DMS153 (cell line): Measurements from ENCODE around the gene RTBDN.
A peak's percentile ranks its signal among the peaks of the same experiment; 100 is the strongest.

Experiments used
- DNase-seq: peaks from one replicate; lab custom pipeline; 2025; lab: John Stamatoyannopoulos, UW

RTBDN gene

DNA sequence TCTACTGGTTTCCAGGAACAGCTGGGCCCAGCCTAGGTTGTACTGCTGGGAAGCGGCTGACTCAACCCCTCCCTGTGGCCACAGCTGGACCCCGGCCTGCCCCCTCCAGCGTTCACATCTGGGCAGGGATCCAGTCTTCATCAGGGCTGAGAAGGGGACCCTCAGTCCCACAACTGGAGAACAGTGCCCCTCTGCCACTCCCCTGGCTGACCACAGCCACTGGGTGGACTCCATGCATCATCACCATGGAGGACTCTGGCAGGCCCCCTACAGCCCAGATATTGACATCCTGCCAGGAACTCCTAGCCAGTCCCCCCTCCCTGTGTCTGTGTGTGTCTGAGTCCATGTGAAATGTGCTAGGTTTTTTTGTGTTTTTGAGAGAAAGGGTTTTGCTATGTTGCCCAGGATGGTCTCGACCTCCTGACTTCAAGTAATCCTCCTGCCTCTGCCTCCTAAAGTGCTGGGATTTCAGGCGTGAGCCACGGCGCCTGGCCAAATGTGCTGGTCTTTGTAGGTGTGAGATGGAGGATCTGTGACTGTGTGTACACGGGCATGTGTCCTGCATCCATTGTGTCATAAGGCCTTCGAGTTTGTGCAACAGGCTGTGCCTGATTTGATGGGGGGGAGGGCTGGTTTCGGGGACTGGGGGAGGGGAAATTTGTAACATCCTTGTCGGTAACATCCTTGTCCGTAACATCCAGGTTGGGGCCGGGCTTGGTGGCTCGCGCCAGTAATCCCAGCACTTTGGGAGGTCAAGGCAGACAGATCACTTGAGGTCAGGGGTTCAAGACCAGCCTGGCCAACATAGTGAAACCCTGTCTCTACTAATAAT lies 55.0 kb downstream of the RTBDN start:
- DNase-seq = no peak

DNA sequence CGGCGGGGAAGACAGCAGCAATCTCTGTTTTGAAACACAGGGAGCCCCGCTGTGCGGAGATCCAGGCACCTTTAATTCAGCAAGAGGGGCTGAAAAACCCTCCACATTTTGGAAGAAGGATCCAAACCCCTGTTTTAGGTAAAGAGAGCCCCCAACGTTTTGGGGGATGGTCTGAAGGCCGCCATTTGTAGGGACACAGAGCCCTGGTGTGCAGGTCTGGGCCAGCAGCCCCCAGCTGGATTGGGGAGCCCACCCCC lies 55.5 kb downstream of the RTBDN start:
- DNase-seq = no peak

DNA sequence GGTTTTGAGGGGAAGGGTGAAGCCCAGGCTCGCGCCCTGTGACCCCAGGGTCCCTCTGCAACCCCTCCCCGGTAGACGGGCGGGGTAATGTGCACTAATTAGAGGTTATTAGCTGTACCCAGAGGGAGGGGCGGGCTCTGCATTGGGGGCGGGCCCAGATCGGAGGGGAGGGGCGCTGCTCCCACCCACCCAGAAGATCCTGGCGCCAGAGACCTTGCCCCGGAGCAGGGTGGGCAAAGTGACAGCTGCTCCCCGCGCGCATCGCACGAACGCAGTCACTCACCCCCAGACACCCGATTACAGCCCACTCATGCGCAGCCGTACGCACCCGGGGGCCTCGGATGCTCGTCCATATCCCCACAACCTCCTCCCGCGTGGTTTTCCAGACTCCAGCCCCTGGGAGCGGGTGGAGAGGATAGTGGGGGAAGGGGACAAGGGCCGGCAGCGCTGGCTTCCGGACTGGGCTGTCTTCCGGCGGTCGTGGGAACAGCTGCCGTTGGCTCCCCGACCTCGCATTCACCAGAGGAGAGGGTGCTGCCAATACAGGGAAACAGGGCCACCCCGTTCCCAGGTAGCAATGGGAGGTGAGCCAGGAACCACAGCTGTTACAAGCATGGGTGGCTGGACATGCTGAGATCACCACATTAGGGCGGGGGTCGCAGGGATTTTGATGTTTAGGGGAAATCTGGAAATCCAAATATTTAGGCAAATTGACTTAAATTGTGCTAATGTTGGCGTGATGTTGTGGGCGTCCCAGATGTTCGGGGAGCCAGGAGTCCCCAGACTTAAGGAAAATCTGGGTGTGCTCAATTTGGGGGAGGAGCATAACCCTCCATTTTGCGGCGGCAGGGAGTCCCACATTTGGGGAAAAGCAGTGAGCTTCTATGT lies 56.1 kb downstream of the RTBDN start:
- DNase-seq = peak; percentile 64

DNA sequence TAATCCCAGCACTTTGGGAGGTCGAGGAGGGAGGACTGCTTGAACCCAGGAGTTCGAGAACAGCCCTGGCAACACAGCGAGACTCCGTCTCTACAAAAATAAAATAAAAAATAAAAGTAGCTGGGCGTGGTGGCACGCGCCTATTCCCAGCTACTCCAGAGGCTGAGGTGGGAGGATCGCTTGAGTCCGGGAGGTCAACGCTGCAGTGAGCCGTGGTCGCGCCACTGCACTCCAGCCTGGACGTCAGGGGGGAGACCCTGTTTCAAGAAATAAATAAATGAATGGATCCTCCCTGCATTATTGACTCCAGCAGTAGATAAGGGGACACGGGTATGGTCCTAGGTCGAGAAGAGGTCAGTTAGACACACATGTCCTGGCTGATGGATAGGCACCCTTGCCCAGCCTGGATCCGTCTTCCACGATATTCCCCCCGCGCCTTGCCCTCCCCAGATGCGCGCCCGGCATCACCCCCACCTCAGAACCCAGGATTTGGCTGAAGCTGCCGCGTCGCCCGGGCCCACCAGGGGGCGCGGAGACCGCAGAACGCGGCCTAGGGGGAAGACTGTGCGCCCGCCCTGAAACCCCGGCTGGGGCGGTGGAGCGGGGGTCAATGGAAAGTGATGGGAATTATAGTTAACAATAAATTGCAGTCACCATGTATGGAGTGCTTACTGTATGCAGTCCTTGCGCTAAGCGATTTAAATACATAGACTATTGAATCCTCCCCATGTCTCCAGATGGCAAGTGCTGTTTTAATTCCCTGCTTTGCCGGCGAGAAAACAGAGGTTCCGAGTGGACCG lies 57.0 kb downstream of the RTBDN start:
- peak; percentile 38 for DNase-seq
